HEK293 (cell line): ENCODE measurements around the gene RASL12.

Experiments used
- CTCF ChIA-PET: fragments of 350-600 bp; formaldehyde crosslinking; extraction: SDS; loops from one replicate; lab custom pipeline; 2021; ENCODE audit warnings: antibody characterized with exemption; lab: Yijun Ruan, JAX
- POLR2A ChIA-PET: fragments of 300-600 bp; formaldehyde crosslinking; extraction: SDS; loops from one replicate; lab custom pipeline; 2020; ENCODE audit warnings: antibody characterized with exemption, inconsistent platforms; lab: Yijun Ruan, JAX
- H3K27ac ChIP-seq: fragments of 200-500 bp; sonication (Bioruptor generic); 2 replicates; pipeline ENCODE4 v1.5.1; 2014; ENCODE audit warnings: low read depth, low read length, control low read depth, inconsistent platforms; ENCODE audit errors: extremely low read depth
- H3K36me3 ChIP-seq, 2 experiments: fragments of 200-500 bp in 1 of 2; sonication (Bioruptor generic) in 1 of 2; 1 replicate in 1 of 2; 2 replicates in 1 of 2; pipeline ENCODE4 v1.5.1; 2014 to 2017; ENCODE audit warnings: inconsistent platforms in 2 of 2, low read length in 2 of 2; ENCODE audit not compliant: control insufficient read depth in 2 of 2, insufficient read depth in 1 of 2
- H3K4me1 ChIP-seq: fragments of 200-500 bp; sonication (Bioruptor generic); 2 replicates; pipeline ENCODE4 v1.5.1; 2014; ENCODE audit warnings: mild to moderate bottlenecking, low read length, inconsistent platforms; ENCODE audit not compliant: control insufficient read depth, insufficient read depth
- H3K4me3 ChIP-seq: 2 replicates; pipeline ENCODE4 v1.5.1; 2011; ENCODE audit warnings: low read depth, mild to moderate bottlenecking, control low read depth, low read length, moderate library complexity
- H3K9me3 ChIP-seq: fragments of 200-500 bp; sonication (Bioruptor generic); 2 replicates; pipeline ENCODE4 v1.5.1; 2014; ENCODE audit warnings: low read depth, low read length, inconsistent platforms; ENCODE audit not compliant: control insufficient read depth, insufficient read depth
- BCL11B ChIP-seq: fragments of 450-650 bp; formaldehyde crosslinking; IDR thresholded peaks from 2 replicates; pipeline ENCODE4 v1.5.1; 2016; ENCODE audit warnings: low read depth, missing biosample characterization, missing genetic modification characterization
- MYNN ChIP-seq: fragments of 450-650 bp; formaldehyde crosslinking; IDR thresholded peaks from 2 replicates; pipeline ENCODE4 v1.5.1; 2016; ENCODE audit warnings: missing biosample characterization, missing genetic modification characterization, borderline replicate concordance
- SP2 ChIP-seq: fragments of 450-650 bp; formaldehyde crosslinking; IDR thresholded peaks from 2 replicates; pipeline ENCODE4 v1.5.1; 2016; ENCODE audit warnings: missing biosample characterization, missing genetic modification characterization
- SP3 ChIP-seq: fragments of 450-650 bp; formaldehyde crosslinking; IDR thresholded peaks from 2 replicates; pipeline ENCODE4 v1.5.1; 2016; ENCODE audit warnings: missing biosample characterization, missing genetic modification characterization
- TCF7L2 ChIP-seq: IDR thresholded peaks from 2 replicates; pipeline ENCODE4 v1.6.1; 2011; ENCODE audit warnings: low read depth, mild to moderate bottlenecking, inconsistent platforms, low read length, moderate library complexity, borderline replicate concordance
- TSHZ1 ChIP-seq: fragments of 450-650 bp; formaldehyde crosslinking; IDR thresholded peaks from 2 replicates; pipeline ENCODE4 v1.5.1; 2016; ENCODE audit warnings: missing biosample characterization, missing genetic modification characterization, borderline replicate concordance
- YY1 ChIP-seq: fragments of 450-650 bp; formaldehyde crosslinking; IDR thresholded peaks from 2 replicates; pipeline ENCODE4 v1.5.1; 2018; ENCODE audit warnings: missing biosample characterization, missing genetic modification characterization
- ZBTB17 ChIP-seq: fragments of 450-650 bp; formaldehyde crosslinking; IDR thresholded peaks from 2 replicates; pipeline ENCODE4 v1.5.1; 2016; ENCODE audit warnings: missing biosample characterization, missing genetic modification characterization
- ZFHX2 ChIP-seq: fragments of 450-650 bp; formaldehyde crosslinking; conservative IDR thresholded peaks from 2 replicates; pipeline ENCODE4 v1.5.1; 2016; ENCODE audit warnings: missing biosample characterization, missing genetic modification characterization
- ZFP41 ChIP-seq: fragments of 450-650 bp; formaldehyde crosslinking; IDR thresholded peaks from 2 replicates; pipeline ENCODE4 v1.5.1; 2016; ENCODE audit warnings: missing biosample characterization, missing genetic modification characterization, borderline replicate concordance
- ZNF10 ChIP-seq: fragments of 450-650 bp; formaldehyde crosslinking; IDR thresholded peaks from 2 replicates; pipeline ENCODE4 v1.5.1; 2017; ENCODE audit warnings: missing biosample characterization, missing genetic modification characterization
- ZNF133 ChIP-seq: fragments of 450-650 bp; formaldehyde crosslinking; IDR thresholded peaks from 2 replicates; pipeline ENCODE4 v1.5.1; 2016; ENCODE audit warnings: missing biosample characterization, missing genetic modification characterization
- ZNF18 ChIP-seq: fragments of 450-650 bp; formaldehyde crosslinking; IDR thresholded peaks from 2 replicates; pipeline ENCODE4 v1.5.1; 2016; ENCODE audit warnings: missing biosample characterization, missing genetic modification characterization
- ZNF274 ChIP-seq, 2 experiments: fragments of 200-500 bp in 1 of 2; fragments of 450-650 bp in 1 of 2; sonication (Bioruptor generic) in 1 of 2; formaldehyde crosslinking in 1 of 2; IDR thresholded peaks; 2 replicates each; pipeline versions ENCODE4 v1.5.1 to v1.6.1; 2014 to 2016; ENCODE audit warnings: borderline replicate concordance in 1 of 2, inconsistent platforms in 1 of 2, low read length in 1 of 2, missing biosample characterization in 1 of 2, missing genetic modification characterization in 1 of 2
- ZNF280D ChIP-seq: fragments of 450-650 bp; formaldehyde crosslinking; IDR thresholded peaks from 2 replicates; pipeline ENCODE4 v1.5.1; 2016; ENCODE audit warnings: missing biosample characterization, missing genetic modification characterization
- ZNF398 ChIP-seq: fragments of 450-650 bp; formaldehyde crosslinking; IDR thresholded peaks from 2 replicates; pipeline ENCODE4 v1.5.1; 2017; ENCODE audit warnings: missing biosample characterization, missing genetic modification characterization
- ZNF404 ChIP-seq: fragments of 450-650 bp; formaldehyde crosslinking; IDR thresholded peaks from 2 replicates; pipeline ENCODE4 v1.5.1; 2017; ENCODE audit warnings: missing biosample characterization, missing genetic modification characterization
- ZNF580 ChIP-seq: fragments of 450-650 bp; formaldehyde crosslinking; IDR thresholded peaks from 2 replicates; pipeline ENCODE4 v1.5.1; 2016; ENCODE audit warnings: missing biosample characterization, missing genetic modification characterization
- ZNF624 ChIP-seq: fragments of 450-650 bp; formaldehyde crosslinking; IDR thresholded peaks from 2 replicates; pipeline ENCODE4 v1.5.1; 2017; ENCODE audit warnings: missing biosample characterization, missing genetic modification characterization
- ZNF707 ChIP-seq: fragments of 450-650 bp; formaldehyde crosslinking; IDR thresholded peaks from 2 replicates; pipeline ENCODE4 v1.5.1; 2016; ENCODE audit warnings: missing biosample characterization, missing genetic modification characterization
- ZNF776 ChIP-seq: fragments of 450-650 bp; formaldehyde crosslinking; IDR thresholded peaks from 2 replicates; pipeline ENCODE4 v1.5.0; 2017; ENCODE audit warnings: missing biosample characterization, missing genetic modification characterization, borderline replicate concordance
- ZNF777 ChIP-seq: fragments of 450-650 bp; formaldehyde crosslinking; IDR thresholded peaks from 2 replicates; pipeline ENCODE4 v1.5.1; 2017; ENCODE audit warnings: missing biosample characterization, missing genetic modification characterization, borderline replicate concordance
- ZSCAN16 ChIP-seq: fragments of 450-650 bp; formaldehyde crosslinking; IDR thresholded peaks from 2 replicates; pipeline ENCODE4 v1.5.1; 2016; ENCODE audit warnings: missing biosample characterization, missing genetic modification characterization
- ZSCAN23 ChIP-seq: fragments of 450-650 bp; formaldehyde crosslinking; IDR thresholded peaks from 2 replicates; pipeline ENCODE4 v1.5.1; 2016; ENCODE audit warnings: missing biosample characterization, missing genetic modification characterization

RASL12 gene

GRCh38 chr15:65077981-65078352 lies 10.2 kb upstream of the RASL12 start:
- no peak for TF ChIP-seq MYNN (tag by site-specific recombination)
- TF ChIP-seq BCL11B (tag by site-specific recombination), result no peak
- no peak for TF ChIP-seq TSHZ1
- TF ChIP-seq SP2 (tag by site-specific recombination), result no peak
- TF ChIP-seq ZNF10, result no peak
- TF ChIP-seq ZNF777 (tag by site-specific recombination), result no peak
- TF ChIP-seq ZFHX2 (tag by site-specific recombination), result no peak
- no peak for TF ChIP-seq ZNF707 (tag by site-specific recombination)
- TF ChIP-seq ZFP41 (tag by site-specific recombination), result no peak
- TF ChIP-seq YY1 (tag by site-specific recombination), result no peak
- Histone ChIP-seq H3K36me3 (no peaks in the 10 kb centered on the region), H3K4me3 (no peak overlapping the region), H3K27ac (no peak overlapping the region), H3K4me1 (peaks cover 8% of the 10 kb centered on the region), H3K9me3 (no peaks in the 10 kb centered on the region)
- ChIA-PET CTCF (interaction anchor here (0.6 to 8.2 kb wide), 3 partner anchors 23 to 43 kb away, joined by 3 to 94 read pairs (median 3); no protein-coding TSS in a partner anchor), POLR2A (interaction anchor here (0.6 kb wide), 1 partner anchor 728 kb away, joined by 4 read pairs; no protein-coding TSS in a partner anchor)

GRCh38 chr15:65077291-65077980 lies 9.6 kb upstream of the RASL12 start:
- Histone ChIP-seq H3K27ac (no peak overlapping the region), H3K4me1 (peaks cover 3% of the 10 kb centered on the region), H3K9me3 (no peaks in the 10 kb centered on the region), H3K36me3 (no peaks in the 10 kb centered on the region), H3K4me3 (no peak overlapping the region)
- CTCF ChIA-PET, result no interaction called here
- POLR2A ChIA-PET, result interaction anchor here (0.6 kb wide), 1 partner anchor 728 kb away, joined by 4 read pairs; no protein-coding TSS in a partner anchor
- TF ChIP-seq ZNF18 (tag by site-specific recombination), result no peak
- TF ChIP-seq ZNF133 (tag by site-specific recombination), result no peak
- TF ChIP-seq ZNF404 (tag by site-specific recombination), result no peak
- TF ChIP-seq SP3 (tag by site-specific recombination), result no peak
- TF ChIP-seq ZNF274 (IDR thresholded peaks at IDR 0.05; ENCODE audit: low read length), result no peak
- TF ChIP-seq ZNF274 (tag by site-specific recombination; IDR thresholded peaks at IDR 0.05; ENCODE audit: borderline replicate concordance), result no peak
- no peak for TF ChIP-seq ZNF280D (tag by site-specific recombination)
- TF ChIP-seq ZNF776 (tag by site-specific recombination), result no peak
- TF ChIP-seq ZNF624, result no peak
- TF ChIP-seq ZSCAN23 (tag by site-specific recombination), result no peak
- TF ChIP-seq ZSCAN16 (tag by site-specific recombination), result no peak
- TF ChIP-seq ZNF580 (tag by site-specific recombination), result no peak
- TF ChIP-seq ZNF398, result no peak
- TF ChIP-seq TCF7L2, result no peak
- TF ChIP-seq ZBTB17, result no peak
